Keratinocyte (primary cell): Measurements from ENCODE around the gene SSTR3. TPM values are rescaled to one million over a fixed set of nuclear protein-coding genes. Genes with fewer than 3 reads are reported as not detected.

Source experiments
- DNase-seq: peaks from one replicate; pipeline ENCODE4 v3.0.0-alpha.2; 2011; ENCODE audit warnings: low read depth, missing footprints, low spot score
- FAIRE-seq: peaks from 2 replicates; lab custom pipeline; 2011; peaks lifted over from hg19 to GRCh38; lab: Jason Lieb, UNC
- H2AFZ ChIP-seq: 2 replicates; pipeline ENCODE4 v1.6.0; 2012; ENCODE audit warnings: low read length, control low read depth, inconsistent platforms; ENCODE audit not compliant: control insufficient read depth
- H3K27ac ChIP-seq: 2 replicates; pipeline ENCODE4 v1.5.1; 2011; ENCODE audit warnings: low read length; ENCODE audit not compliant: control insufficient read depth, insufficient read depth
- H3K27me3 ChIP-seq: 3 replicates; pipeline ENCODE4 v1.6.0; 2011; ENCODE audit warnings: low read length; ENCODE audit not compliant: control insufficient read depth, insufficient read depth; ENCODE audit errors: extremely low read depth
- H3K36me3 ChIP-seq, 2 experiments: 2 replicates in 1 of 2; 3 replicates in 1 of 2; pipeline ENCODE4 v1.5.1; 2011; ENCODE audit warnings: low read length in 2 of 2, mild to moderate bottlenecking in 1 of 2; ENCODE audit not compliant: control insufficient read depth in 2 of 2, insufficient read depth in 2 of 2; ENCODE audit errors: extremely low read depth in 1 of 2
- H3K4me1 ChIP-seq: 3 replicates; pipeline ENCODE4 v1.5.1; 2011; ENCODE audit warnings: low read length; ENCODE audit not compliant: control insufficient read depth, insufficient read depth; ENCODE audit errors: extremely low read depth
- H3K4me2 ChIP-seq: 3 replicates; pipeline ENCODE4 v1.6.0; 2011; ENCODE audit warnings: low read depth, low read length; ENCODE audit not compliant: control insufficient read depth, insufficient read depth; ENCODE audit errors: extremely low read depth
- H3K4me3 ChIP-seq, 3 experiments: fragments of 200-600 bp in 1 of 3; sonication (generic) in 1 of 3; 2 replicates in 2 of 3; 3 replicates in 1 of 3; pipeline ENCODE4 v1.5.1; 2011 to 2016; ENCODE audit warnings: low read length in 3 of 3, mild to moderate bottlenecking in 3 of 3, control low read depth in 2 of 3, inconsistent platforms in 1 of 3, low read depth in 1 of 3, mixed read lengths in 1 of 3, mixed run types in 1 of 3, moderate library complexity in 1 of 3; ENCODE audit not compliant: control insufficient read depth in 2 of 3, insufficient read depth in 2 of 3; ENCODE audit errors: extremely low read depth in 1 of 3
- H3K79me2 ChIP-seq: 2 replicates; pipeline ENCODE4 v1.6.0; 2012; ENCODE audit warnings: low read length; ENCODE audit not compliant: control insufficient read depth, insufficient read depth
- H3K9ac ChIP-seq: 3 replicates; pipeline ENCODE4 v1.6.0; 2011; ENCODE audit warnings: low read length; ENCODE audit not compliant: control insufficient read depth, insufficient read depth; ENCODE audit errors: extremely low read depth
- H3K9me1 ChIP-seq: 3 replicates; pipeline ENCODE4 v1.6.0; 2011; ENCODE audit warnings: low read length; ENCODE audit not compliant: control insufficient read depth, insufficient read depth; ENCODE audit errors: extremely low read depth
- H3K9me3 ChIP-seq: 2 replicates; pipeline ENCODE4 v1.5.1; 2012; ENCODE audit warnings: low read depth, low read length; ENCODE audit not compliant: control insufficient read depth
- H4K20me1 ChIP-seq: 3 replicates; pipeline ENCODE4 v1.6.0; 2011; ENCODE audit warnings: low read length; ENCODE audit not compliant: control insufficient read depth, insufficient read depth; ENCODE audit errors: extremely low read depth
- EZH2 ChIP-seq: IDR thresholded peaks from one replicate; pipeline ENCODE4 v1.6.1; 2012; ENCODE audit warnings: inconsistent platforms, mild to moderate bottlenecking, low read length, moderate library complexity
- dilution Hi-C: fragments of 300-500 bp; cut with MboI; formaldehyde crosslinking; loops from one replicate; pipeline ENCODE4 v1.7.0; 2020; ENCODE audit warnings: low sequenced_read_pairs; ENCODE audit not compliant: extremely low pct_ligation_motif_present
- polyA plus RNA-seq, 5 experiments: library from polyadenylated mRNA; depleted of rRNA in 3 of 5; stranded (reverse) in 3 of 5; stranded (forward) in 1 of 5; unstranded in 1 of 5; fragments of >200 nt; gene quantifications; 1 replicate in 1 of 5; 2 replicates in 3 of 5; 3 replicates in 1 of 5; pipeline versions ENCODE4 v1.2.1 to v1.2.3, GENCODE V29; 2011 to 2012; ENCODE audit warnings: missing spikeins in 2 of 5, low read depth in 1 of 5, low replicate concordance in 1 of 5
- TF ChIP-seq, protein P1 (sequence below), 3 experiments: IDR thresholded peaks in 1 of 3; conservative IDR thresholded peaks in 1 of 3; optimal IDR thresholded peaks in 1 of 3; 2 replicates in 2 of 3; 3 replicates in 1 of 3; pipeline versions ENCODE3 to v1.5.1; 2011; ENCODE audit warnings: low read length in 3 of 3, mild to moderate bottlenecking in 3 of 3, moderate library complexity in 2 of 3, control low read depth in 1 of 3, inconsistent platforms in 1 of 3; ENCODE audit not compliant: insufficient read depth in 2 of 3; ENCODE audit errors: extremely low read depth in 1 of 3

The SSTR3 gene
- polyA plus RNA-seq, 1 donor (not counting 4 experiments of a cell fraction or from before 2014, with no cell fraction given), result not detected

- dilution Hi-C loops, result no loop called here
- Histone ChIP-seq H3K27me3 (no peaks in the 10 kb centered on the region), H3K27ac (no peak overlapping the region), H3K9ac (no peak overlapping the region), H3K36me3 (peaks cover 14 to 21% of the 10 kb centered on the region in 2 experiments), H3K9me1 (no peaks in the 10 kb centered on the region), H3K4me1 (peaks cover 7% of the 10 kb centered on the region), H3K4me3 (no peak overlapping the region), H3K4me2 (no peak overlapping the region), H3K79me2 (peaks cover 6% of the 10 kb centered on the region), H4K20me1 (no peaks in the 10 kb centered on the region), H3K9me3 (no peaks in the 10 kb centered on the region), H2AFZ (no peak overlapping the region)
- DNase-seq, result no peak
- TF ChIP-seq, protein P1, sequence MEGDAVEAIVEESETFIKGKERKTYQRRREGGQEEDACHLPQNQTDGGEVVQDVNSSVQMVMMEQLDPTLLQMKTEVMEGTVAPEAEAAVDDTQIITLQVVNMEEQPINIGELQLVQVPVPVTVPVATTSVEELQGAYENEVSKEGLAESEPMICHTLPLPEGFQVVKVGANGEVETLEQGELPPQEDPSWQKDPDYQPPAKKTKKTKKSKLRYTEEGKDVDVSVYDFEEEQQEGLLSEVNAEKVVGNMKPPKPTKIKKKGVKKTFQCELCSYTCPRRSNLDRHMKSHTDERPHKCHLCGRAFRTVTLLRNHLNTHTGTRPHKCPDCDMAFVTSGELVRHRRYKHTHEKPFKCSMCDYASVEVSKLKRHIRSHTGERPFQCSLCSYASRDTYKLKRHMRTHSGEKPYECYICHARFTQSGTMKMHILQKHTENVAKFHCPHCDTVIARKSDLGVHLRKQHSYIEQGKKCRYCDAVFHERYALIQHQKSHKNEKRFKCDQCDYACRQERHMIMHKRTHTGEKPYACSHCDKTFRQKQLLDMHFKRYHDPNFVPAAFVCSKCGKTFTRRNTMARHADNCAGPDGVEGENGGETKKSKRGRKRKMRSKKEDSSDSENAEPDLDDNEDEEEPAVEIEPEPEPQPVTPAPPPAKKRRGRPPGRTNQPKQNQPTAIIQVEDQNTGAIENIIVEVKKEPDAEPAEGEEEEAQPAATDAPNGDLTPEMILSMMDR (optimal IDR thresholded peaks at IDR 0.05 in 1 of 3, IDR thresholded peaks at IDR 0.05 in 1 of 3, conservative IDR thresholded peaks at IDR 0.05 in 1 of 3; ENCODE audit: extremely low read depth in 1 of 3, insufficient read depth in 2 of 3, low read length in 3 of 3), result no peak
- no peak for FAIRE-seq
Observed at GRCh38 chr22:37181681-37182080, 30.6 kb downstream of the SSTR3 start.

DNA sequence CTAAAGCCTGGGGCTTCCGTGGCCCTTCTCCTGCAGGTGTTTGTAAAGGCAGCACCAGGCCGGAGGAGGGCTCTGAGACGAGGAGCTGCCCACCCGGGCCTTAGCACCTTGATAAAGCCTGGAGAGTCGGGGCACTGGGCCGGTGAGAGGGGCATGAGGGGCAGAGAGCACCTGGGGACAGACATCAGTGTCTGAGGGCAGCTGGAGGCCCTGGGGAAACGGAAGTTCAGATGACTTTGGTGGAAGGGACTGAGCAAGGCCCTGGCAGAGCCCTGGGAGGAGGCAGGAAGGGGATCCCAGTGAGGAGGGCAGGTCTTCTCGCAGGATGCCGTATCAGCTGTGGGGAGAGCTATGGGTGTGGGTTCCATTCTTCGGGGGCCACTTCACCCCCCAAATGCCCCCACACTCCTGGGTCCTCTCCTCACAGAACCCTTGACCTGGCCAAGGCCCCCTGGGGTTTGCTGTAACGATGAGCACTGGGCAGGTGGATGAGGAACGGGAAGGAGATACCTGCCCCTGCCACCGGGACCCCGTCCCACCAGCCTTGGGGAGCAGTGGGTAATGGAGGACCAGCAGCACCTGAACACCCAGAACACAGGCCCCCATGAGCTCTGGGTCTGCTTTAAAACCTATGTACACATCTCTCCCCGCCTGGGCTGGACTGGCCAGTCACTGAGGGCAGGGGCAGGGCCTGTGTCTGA is 31.6 kb downstream of the SSTR3 start:
- Histone ChIP-seq H3K27me3 (no peaks in the 10 kb centered on the region), H3K9ac (no peak overlapping the region), H3K36me3 (peaks cover 14 to 21% of the 10 kb centered on the region in 2 experiments), H3K9me3 (no peaks in the 10 kb centered on the region), H3K4me2 (no peak overlapping the region), H3K9me1 (no peaks in the 10 kb centered on the region), H2AFZ (no peak overlapping the region), H4K20me1 (no peaks in the 10 kb centered on the region), H3K4me3 (no peak overlapping the region), H3K4me1 (peaks cover 13% of the 10 kb centered on the region), H3K27ac (no peak overlapping the region), H3K79me2 (peaks cover 4% of the 10 kb centered on the region)
- TF ChIP-seq, protein P1 (optimal IDR thresholded peaks at IDR 0.05 in 1 of 3, IDR thresholded peaks at IDR 0.05 in 1 of 3, conservative IDR thresholded peaks at IDR 0.05 in 1 of 3; ENCODE audit: extremely low read depth in 1 of 3, insufficient read depth in 2 of 3, low read length in 3 of 3), result no peak
- no peak for TF ChIP-seq EZH2
- DNase-seq, result no peak
- FAIRE-seq, result no peak
- dilution Hi-C loops, result no loop called here
